T47D (cell line): ENCODE data around the gene SIPA1L3.

Experiments
- DNase-seq, 2 experiments: peaks; one replicate each; pipeline versions ENCODE4 v3.0.0 to v3.0.0-alpha.2; 2011 to 2012; ENCODE audit warnings: low read depth in 1 of 2, low spot score in 1 of 2
- JUND ChIP-seq: IDR thresholded peaks from 2 replicates; pipeline ENCODE4 v1.6.1; 2012; ENCODE audit warnings: low read depth
- in situ Hi-C: cut with HindIII; loops from 2 replicates; pipeline ENCODE4 v1.10.0; 2016; ENCODE audit warnings: low sequenced_read_pairs, low pct_unique_long_range_greater_than_20kb

Gene SIPA1L3

DNA sequence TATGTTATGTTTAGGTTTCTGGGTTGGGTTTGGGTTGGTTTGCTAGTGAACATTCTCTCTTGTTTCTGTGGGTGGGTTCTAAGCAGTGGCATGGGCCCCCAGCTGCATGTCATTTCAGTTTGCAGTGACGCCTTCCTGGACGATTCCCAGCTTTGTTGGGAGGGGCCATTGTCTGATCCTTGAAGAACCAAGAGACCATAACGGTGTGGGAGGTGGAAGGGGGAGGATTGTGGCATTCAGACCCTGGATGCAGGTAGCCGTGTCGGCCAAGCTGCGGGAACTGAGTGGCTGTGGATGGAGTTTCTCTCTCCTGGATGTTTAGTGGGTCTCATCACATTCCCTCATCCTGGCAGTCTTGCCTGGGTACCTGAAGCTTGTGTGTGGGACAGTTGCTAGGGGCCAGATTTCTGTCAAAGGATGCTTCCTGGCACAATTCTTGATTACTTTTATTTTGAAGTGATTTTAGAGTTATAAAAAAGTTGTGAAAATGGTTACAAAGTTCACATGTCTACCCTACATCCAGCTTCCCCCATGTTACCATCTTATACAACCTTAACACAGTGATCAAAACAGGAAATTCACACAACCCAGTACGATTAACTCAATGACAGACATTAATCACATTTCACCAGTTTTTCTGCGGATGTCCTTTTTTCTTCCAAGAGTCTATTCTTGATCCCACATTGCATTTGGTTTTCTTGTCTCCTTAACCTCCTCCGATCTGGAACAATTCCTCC, 123.8 kb downstream of the SIPA1L3 start:
- in situ Hi-C loops, result no loop called here
- no peak for DNase-seq
- TF ChIP-seq JUND, result no peak

DNA sequence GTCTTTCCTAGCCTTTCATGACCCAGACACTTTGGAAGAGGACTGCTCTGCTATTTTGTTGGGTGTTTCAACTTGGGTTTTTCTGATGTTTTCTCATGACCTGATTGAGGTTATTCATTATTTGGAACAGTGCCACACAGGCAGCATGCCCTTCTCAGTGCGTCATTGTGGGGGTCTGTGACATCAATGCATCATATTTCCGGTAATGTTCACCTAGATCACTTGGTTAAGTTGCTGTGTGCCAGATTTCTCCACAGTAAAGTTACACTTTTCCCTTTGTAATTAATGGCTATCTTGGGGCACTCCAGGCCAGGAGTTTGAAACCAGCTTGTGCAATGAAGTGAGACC, 124.4 kb downstream of the SIPA1L3 start:
- DNase-seq, result no peak
- no peak for TF ChIP-seq JUND
- in situ Hi-C loops, result no loop called here

DNA sequence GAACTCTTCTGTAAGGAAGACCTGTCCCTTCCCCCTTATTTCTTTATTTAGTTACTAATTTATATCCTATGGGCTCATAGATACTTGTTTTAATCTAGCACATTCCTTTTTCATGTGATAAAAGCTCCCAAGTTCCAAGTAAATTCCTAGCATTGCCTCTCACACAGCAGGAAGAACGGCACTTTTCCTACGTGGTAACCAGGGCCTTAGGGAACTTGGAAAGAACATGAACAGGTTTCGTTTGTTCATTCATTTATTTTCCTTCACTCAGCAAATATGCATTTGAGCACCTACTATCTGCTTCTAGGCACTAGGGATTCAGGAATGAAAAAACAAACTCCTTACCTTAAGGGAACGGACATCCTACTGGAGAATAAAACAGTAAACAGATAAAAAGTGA, 125.1 kb downstream of the SIPA1L3 start:
- TF ChIP-seq JUND, result no peak
- DNase-seq, result peak in 1 of 2 experiments; percentile 63
- in situ Hi-C loops, result no loop called here

DNA sequence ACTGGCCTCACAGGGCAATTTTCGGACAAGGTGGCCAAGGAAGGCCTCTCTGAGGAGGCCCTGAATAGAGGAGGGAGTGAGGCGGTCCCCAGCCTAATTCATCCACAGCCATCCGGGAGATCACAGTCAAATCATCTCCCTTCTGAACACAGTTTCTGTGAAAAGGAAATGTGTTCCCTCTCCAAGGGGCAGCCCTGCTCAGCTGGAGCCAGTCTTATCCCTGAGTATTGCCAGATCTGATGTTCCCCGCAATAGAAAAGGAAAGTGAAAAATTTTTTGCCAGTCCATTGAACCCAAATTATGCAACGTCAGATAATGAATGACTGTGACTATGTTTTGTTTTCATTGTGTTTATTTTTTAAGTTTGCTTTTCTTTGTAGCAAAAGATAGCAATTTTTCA, 125.9 kb downstream of the SIPA1L3 start:
- no peak for DNase-seq
- in situ Hi-C loops, result no loop called here
- no peak for TF ChIP-seq JUND

DNA sequence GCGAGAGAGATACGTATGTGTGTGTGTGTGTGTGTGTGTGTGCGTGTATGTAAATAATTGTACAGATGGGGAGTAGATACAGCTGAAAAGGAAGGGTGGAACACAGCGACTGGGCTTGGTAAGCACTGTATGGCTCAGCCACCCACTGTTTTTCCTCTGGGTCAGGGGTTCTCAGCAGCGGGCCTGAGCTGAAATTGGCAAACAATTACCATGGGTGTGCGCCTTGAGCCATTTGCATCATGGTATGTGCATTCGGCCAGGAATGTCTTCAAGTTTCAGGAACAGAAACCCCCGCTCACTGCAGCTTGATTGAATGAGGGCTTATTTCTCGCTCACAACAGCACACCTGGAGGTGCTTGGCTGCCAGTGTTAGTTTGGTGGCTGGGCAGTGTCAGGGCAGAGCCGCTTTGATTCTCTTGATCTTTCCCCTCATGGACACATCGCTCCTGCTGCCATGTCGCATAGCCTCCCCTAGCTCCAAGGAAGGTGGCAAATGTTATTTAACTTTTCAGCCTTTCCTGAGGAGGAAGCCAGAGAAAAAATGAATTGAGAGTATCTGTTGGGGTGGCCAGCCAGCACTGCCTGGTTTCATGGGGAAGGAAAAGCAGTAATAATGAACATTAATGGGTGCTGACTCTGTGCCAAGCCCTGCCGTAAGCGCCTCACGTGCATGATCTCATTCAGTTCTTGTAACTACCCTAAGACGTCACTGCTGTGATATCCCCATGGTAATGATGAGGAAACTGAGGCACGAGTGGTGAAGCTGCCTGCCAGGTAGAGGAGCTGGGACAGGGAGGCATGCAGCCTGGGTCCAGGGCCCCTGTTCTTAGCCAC, 126.9 kb downstream of the SIPA1L3 start:
- DNase-seq, result peak in 1 of 2 experiments; percentile 16
- no peak for TF ChIP-seq JUND
- in situ Hi-C loops, result no loop called here

DNA sequence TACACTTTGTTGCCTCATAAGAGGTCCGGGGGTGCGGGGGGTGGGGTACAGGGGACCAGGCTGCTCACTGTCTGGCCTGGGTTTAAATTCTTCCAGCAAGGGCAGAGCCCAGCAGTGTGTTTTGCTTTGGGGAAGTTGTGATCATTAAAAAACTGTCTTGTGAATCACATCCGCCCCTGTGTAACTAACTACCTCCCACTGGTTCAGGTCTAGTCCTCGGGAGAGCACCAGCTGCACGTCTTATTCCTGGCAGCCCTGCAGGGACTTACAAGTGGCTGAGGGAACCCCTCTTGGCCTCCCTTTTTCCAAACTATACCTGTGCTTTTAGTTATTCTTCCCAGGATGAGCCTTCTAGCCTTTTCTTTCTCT, 127.5 kb downstream of the SIPA1L3 start:
- TF ChIP-seq JUND, result no peak
- in situ Hi-C loops, result no loop called here
- DNase-seq, result no peak

DNA sequence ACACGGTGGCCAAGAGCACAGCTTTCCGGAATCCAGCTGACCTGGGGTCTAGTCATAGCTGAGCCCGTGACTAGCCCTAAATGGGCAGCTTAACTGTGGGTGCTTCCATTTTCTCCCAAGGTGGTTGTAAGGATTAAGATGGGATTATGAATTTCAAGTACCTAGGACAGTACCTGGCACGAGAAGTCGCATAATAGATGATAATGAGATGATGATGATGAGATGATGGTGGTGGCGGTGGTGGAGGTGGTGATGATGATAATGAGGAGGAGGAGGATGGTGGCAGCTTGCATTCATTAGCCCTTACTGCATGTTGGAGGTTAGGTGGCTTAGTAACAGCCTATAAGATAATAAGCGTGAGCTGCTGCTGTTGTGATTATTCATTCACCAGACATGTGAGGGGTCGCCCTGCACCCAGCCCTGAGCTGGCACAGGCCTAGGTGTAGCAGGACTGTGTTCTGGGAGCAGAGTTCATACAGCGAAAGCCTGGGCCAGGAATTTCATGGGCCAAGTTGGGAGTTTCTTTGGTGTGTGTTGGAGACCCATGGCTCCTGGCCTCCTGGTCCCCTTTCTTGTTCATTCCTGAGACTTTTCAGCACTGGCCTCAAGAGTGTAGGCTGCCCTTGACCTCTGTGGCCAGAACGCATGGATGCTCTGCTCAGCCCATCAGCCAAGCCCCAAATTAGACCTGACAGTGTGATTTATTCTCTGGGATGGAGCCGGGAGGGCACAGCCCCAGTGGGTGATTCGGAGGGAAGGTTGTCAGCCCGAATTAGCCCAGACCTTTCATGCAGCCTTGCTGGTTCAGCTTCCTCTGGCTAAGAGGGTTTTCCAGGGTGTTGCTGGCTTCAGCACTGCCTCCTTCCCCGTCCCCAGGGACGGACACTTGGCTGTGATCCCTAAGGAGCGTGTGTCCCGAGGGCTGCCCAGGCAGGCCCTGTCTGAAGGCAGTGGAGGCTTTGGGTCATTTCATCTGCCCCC, 128.8 kb downstream of the SIPA1L3 start:
- DNase-seq, result no peak
- in situ Hi-C loops, result no loop called here

DNA sequence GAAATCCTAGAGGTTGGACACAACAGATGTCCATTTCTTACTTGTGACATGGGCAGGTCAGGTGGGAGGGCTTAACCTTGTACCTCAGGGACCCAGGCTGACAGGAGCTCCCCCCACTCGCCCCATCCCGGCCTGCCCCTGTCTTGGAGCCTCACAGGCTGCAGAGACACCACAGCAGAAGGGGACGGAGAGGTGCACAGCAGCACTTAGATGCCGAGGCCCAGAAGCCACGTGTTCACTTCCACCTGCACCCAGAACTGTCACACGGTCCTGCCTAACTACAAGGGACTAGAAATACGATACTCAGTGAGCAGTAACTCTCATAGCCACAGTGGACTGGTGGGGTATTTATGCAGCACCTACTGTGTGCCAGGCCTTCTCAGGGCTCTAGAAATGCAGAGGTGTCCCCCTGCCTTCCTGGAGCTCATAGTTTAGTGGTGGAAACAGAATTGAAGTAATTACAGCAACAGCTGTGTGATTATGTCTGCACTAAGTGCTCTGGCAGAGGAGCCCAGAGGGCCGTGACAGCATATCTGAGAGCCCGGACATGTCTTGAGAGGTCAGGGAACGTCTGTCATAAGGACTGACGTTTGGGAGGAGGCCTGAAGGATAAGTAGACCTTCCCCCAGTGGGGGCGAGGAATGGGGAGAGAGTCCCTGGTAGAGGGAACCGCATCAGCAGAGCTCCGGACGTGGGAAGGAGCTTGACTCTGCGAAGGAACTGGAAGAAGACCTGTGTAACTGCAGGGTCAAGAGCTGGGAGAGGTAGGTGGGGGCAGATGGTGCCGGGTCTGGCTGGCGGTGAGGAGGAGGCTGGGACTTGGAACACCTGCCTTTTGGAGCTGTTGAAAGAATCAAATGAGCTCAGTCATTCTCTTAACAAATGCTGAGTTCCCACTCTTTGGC, 130.0 kb downstream of the SIPA1L3 start:
- no peak for TF ChIP-seq JUND
- in situ Hi-C loops, result no loop called here
- no peak for DNase-seq

More for the DNA sequence above, 128.8 kb downstream of the SIPA1L3 start:
- TF ChIP-seq JUND, result no peak

DNA sequence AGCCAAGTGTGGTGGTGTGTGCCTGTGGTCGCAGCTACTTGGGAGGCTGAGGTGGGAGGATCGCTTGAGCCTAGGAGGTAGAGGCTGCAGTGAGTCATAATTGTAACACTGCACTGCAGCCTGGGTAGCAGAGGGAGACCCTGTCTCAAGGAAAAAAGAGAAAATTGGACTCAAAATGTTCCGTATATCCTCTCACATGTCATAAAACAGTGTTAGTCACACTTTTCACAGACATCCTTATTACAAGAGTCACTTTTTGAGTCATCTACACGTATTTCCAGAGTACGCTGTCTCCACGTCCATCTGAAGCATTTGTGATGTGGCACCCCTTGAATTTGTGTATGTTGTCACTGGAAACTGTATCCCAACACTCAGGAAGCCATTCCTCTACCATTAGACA, 133.0 kb downstream of the SIPA1L3 start:
- DNase-seq, result no peak
- no peak for TF ChIP-seq JUND
- in situ Hi-C loops, result no loop called here

DNA sequence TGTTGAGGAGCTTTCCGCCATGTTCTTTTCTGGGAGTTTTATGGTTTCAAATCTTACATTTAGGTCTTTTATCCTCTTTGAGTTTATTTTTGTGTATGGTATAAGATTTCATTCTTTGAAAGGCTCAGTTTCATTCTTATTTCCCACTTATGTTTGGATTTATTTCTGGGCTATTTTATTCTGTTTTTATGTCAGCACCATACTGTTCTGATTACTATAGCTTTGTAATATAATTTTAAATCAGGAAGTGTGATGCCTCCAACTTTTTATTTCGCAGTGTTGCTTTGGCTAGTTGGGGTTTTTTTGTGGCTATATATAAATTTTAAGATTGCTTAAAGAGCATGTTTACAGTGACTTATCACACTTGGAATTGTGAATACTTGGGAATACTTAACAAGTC, 135.1 kb downstream of the SIPA1L3 start:
- no peak for TF ChIP-seq JUND

DNA sequence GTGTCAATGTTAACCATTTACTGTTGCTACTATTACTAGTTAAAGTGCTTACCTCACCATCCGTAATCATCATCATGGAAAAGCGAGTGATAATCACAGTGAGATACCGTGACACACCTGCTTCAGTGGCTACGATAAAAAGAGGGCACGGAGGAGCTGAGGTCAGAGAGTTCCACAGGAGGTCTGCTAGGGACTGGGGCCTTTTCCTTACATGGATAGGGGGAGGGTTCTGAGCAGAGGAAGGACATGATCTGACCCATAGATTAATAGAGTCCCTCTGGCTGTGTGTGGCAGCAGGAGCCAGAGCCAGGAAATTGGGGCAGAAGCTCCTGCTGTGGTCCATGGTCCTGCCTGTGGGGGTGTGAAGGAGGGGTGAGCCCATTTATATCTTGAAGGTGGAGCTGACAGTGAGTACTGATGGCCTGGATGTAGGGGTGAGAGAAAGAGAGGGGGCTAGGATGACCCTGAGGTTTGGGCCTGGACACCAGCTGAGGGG, 136.7 kb downstream of the SIPA1L3 start:
- no peak for TF ChIP-seq JUND
- in situ Hi-C loops, result no loop called here
- no peak for DNase-seq

More for the DNA sequence above, 135.1 kb downstream of the SIPA1L3 start:
- no peak for DNase-seq
- in situ Hi-C loops, result no loop called here
